Measurements from ENCODE around the gene DIP2B.

DIP2B gene

GRCh38 chr12:50613463-50613862, 108.7 kb downstream of the DIP2B start:
- peak; percentile 39 for DNase-seq (ENCODE audit: low spot score)

- no peak for DNase-seq (ENCODE audit: low spot score)
Observed at GRCh38 chr12:50614167-50614759, 109.5 kb downstream of the DIP2B start.

DNA sequence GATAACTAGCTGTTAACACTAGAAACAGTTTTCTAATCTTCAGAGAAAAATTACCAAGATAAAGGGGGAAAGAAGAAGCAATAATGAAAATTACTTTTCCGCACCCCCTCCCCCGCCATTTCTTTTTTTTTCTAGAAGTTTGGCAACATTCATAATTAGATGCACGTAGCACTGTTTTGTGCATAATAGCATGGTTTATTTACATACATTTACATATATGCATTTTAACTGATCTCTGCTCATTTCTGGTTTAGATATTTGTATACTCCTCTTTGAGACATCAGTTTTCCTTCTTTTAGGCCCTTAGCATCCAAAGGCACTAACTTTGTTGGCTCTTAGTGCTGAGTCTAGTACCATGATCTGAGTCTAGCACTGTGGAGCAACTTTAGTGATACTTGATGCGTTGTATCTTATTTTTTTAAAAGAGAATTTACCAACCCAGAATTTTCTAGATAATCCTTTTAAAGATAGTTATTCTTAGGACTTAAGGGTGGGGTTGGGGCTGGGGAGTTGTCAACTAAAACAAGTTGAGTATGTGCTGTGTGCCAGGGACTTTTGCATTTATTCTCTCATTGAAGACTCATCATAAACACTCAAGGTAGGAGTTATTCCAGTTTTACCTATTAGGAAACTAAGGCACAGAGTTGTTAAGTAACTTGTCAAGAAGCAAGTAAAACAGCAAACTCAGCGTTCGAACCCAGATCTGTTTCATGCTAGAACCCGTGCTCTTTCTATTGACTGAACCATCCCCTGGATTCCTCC, 110.5 kb downstream of the DIP2B start:
- DNase-seq (ENCODE audit: low spot score) = no peak

GRCh38 chr12:50615907-50616296, 111.1 kb downstream of the DIP2B start:
- no peak for DNase-seq (ENCODE audit: low spot score)

DNA sequence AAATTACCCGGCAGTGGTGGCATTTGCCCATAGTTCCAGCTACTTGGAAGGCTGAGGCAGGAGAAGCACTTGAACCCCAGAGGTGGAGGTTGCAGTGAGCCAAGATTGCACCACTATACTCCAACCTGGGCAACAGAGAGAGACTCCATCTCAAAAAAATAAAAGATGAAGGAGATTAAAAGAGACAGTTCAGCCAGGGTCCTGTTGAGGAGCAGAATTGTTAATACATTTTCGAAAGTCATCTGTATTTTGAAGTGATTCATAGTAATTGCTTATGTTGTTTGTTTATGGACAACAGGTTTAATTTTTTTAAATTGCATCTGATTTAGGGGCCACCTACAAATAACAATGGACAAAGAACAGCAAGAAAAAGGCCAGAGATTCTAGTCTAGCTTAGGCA, 112.9 kb downstream of the DIP2B start:
- no peak for DNase-seq (ENCODE audit: low spot score)

DNA sequence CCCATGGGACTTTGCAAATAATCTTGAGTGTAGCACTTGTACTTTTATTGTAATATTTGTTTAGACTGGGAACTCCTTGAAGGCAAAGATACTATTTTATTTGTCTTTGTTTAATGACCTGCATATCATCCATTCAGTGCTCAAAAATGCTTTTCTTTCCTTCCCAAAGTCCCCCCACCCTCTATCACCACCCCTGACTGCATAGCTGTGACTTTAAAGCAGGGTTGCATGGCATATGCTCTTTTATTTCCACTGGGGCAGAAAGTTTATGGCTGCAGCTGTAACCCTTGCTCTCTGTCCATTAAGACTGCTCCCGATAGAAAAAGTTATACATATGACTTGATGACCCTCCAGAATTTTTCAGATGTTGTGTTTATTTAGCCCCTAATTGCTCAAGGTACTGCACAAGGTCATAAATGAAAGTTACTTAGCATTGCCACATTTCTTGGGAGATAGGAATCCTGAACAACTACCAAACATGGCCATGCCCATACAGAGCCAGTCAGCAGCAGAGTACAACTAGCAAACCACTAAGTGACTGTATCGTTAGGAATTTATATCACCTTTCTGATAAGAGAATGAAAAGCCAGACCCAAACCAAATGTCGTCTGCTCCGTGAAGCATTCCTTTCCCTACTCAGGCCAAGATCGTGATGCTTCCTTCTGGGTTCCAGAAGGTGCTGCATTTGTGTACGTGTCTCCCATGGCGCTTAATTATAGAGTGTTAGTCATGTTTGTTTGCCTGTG, 114.3 kb downstream of the DIP2B start:
- DNase-seq (ENCODE audit: low spot score) = no peak

GRCh38 chr12:50619610-50619958, 114.8 kb downstream of the DIP2B start:
- DNase-seq (ENCODE audit: low spot score) = no peak

DNA sequence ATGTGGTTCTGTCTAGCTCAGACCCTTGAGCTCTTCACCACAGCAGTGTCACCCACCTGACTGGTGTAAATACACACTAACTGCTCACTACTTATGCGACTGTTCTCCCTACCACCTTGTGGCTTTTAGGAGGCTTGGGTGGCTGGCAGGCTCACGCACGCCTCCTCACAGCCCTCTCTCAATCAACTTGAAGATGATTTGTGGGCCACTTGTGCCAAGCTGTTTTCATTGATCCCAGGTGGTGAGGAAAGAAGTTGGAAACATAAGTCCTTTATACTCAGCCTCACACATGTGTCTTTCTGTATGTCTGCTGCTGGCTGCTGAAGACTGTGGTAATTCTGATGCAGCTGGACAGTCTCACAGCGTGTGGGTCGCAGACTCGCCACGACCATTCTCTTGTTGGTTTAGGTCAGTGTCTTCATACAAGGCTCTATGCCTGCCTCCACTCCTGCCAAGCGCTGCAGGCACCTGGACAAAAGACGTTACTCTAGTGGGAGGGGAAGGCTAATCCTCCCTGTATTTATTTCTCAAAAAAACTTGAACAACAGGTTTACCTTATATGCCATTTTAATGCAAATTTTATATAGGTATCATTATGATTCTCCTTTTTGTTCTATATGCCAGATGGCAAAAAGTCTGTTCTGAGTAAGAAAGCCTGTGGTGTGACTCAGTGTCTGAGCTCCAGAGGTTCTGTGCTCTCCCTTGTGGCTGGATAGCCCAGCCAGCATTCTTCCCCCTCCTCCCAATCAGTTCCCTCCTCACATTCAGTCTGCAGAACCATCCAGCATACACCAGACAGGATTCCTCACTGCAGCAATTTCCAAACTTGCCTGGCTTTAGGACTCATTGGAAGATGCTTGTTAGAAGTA, 115.6 kb downstream of the DIP2B start:
- no peak for DNase-seq (ENCODE audit: low spot score)

GRCh38 chr12:50620978-50621360, 116.2 kb downstream of the DIP2B start:
- no peak for DNase-seq (ENCODE audit: low spot score)

DNA sequence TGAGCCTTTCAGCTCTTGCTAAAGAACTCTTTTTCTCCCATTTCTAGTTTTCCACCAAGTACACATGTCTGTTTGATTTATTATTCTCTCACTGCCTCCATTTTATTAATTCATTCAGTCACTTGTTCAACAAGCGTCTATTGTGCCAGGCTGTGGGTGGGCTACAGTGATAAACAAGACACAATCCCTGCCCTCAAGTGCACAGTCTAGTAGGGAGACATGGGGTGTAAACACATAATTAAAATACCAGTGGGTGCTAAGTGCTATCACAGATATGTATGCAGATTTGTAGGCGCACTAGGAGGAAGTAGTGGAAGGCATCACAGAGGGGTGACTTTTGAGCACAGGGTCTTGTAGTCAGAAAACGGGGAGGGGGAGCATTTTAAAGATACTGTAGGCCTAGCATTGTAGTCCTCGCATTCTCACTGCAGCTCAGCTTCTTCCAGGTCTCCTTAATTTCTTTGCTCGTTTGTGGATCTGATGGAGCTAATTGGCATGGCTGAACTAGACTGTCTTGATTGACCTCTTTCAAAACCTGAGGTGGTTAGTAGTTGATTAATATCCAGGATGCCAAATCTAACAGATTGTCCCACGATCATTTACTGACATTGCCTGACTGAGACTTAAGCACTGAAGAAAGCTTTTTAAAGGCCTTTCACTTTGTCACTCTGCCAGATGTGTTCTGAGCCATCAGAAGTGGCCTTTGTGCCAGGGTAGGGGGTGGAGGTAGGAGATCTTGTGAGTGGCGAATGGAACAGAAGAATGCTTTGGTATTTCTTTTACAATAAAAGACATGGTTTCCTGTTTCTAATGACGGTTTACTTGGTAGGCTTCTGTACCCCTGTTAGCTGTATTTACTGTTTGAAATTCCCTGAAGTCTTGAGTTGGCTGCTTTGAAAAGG, 116.9 kb downstream of the DIP2B start:
- no peak for DNase-seq (ENCODE audit: low spot score)

GRCh38 chr12:50625029-50625925, 120.5 kb downstream of the DIP2B start:
- no peak for DNase-seq (ENCODE audit: low spot score)

GRCh38 chr12:50626026-50626425, 121.2 kb downstream of the DIP2B start:
- DNase-seq (ENCODE audit: low spot score) = no peak

- no peak for DNase-seq (ENCODE audit: low spot score)
Observed at GRCh38 chr12:50627491-50627890, 122.7 kb downstream of the DIP2B start.

- no peak for DNase-seq (ENCODE audit: low spot score)
Observed at GRCh38 chr12:50628394-50628793, 123.6 kb downstream of the DIP2B start.

- no peak for DNase-seq (ENCODE audit: low spot score)
Observed at GRCh38 chr12:50633955-50634354, 129.2 kb downstream of the DIP2B start.

GRCh38 chr12:50634379-50634778, 129.6 kb downstream of the DIP2B start:
- no peak for DNase-seq (ENCODE audit: low spot score)

GRCh38 chr12:50635364-50635763, 130.6 kb downstream of the DIP2B start:
- no peak for DNase-seq (ENCODE audit: low spot score)

DNA sequence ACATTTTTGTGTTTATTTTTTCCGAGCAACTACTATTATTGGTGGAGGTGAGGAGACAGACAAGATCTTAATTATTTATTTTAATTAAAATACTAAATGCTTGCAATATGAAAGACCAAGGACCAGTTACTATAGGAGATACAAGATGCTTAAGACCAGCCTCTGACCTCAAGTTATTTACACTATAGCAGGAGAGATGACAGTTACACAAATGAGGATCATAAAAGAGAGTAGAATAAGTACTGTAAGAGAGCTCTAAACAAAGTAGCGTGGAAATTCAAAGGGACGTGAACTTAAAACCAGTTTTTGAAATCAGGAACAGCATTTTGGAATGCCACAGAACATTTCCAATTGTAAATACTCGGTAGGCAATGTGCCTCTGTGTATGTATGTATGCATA, 131.1 kb downstream of the DIP2B start:
- DNase-seq (ENCODE audit: low spot score) = no peak

DNA sequence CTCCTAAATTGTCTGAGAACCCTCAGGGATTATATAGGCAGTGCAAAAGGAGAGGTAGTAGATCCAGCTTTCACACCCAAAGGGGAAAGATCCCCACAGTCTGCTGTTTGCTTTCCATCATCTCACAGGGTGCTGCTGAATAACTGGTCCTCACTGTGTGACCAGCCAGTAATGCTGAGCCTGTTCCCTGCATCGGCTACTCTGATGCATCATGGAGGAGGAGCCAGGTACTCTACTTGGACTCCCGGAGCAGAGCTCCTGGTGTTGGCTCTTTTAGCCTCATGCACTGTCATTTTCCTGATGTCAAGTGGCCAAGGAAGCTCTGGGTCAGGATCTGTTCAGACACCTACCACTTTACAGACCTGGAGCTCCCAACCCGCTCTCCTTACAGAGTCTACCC, 131.7 kb downstream of the DIP2B start:
- no peak for DNase-seq (ENCODE audit: low spot score)

- peak; percentile 40 for DNase-seq (ENCODE audit: low spot score)
Observed at GRCh38 chr12:50637870-50638481, 133.2 kb downstream of the DIP2B start.

All from D341Med (cell line).